Left renal cortex interstitium (tissue), 4 donors: ENCODE data around the gene PRORP. TPM values are rescaled to one million over a fixed set of nuclear protein-coding genes. Genes with fewer than 3 reads are reported as not detected.
"Not testable (repeated sequence)": the region's sequence is repeated elsewhere in the genome, so short reads cannot be mapped to it uniquely, and the experiment has no call there.

Experiments
- DNase-seq, 4 donors: peaks; one replicate each; pipeline ENCODE4 v3.0.0-alpha.2; 2013; ENCODE audit warnings: low read depth in 4 of 4, low spot score in 2 of 4, missing footprints in 1 of 4
- polyA plus RNA-seq, 4 donors: library from polyadenylated mRNA; unstranded; fragments of 120-200 nt; gene quantifications; one replicate each; pipeline ENCODE4 v1.2.1, GENCODE V29; 2013; ENCODE audit not compliant: insufficient read length in 4 of 4

PRORP gene
- polyA plus RNA-seq, 4 donors = 26.1 to 31.9 (median 29.4) TPM

- DNase-seq = no peak
Observed at GRCh38 chr14:35134329-35135123, 12.2 kb downstream of the PRORP start.

GRCh38 chr14:35138585-35138984 lies 16.2 kb downstream of the PRORP start:
- DNase-seq = no peak

GRCh38 chr14:35140718-35141581 lies 18.6 kb downstream of the PRORP start:
- DNase-seq = no peak

- DNase-seq = no peak
Observed at GRCh38 chr14:35144029-35144428, 21.7 kb downstream of the PRORP start.

- no peak for DNase-seq
Observed at GRCh38 chr14:35146711-35147149, 24.4 kb downstream of the PRORP start.

- no peak for DNase-seq
Observed at GRCh38 chr14:35147186-35147585, 24.8 kb downstream of the PRORP start.

GRCh38 chr14:35147711-35148110 lies 25.4 kb downstream of the PRORP start:
- no peak for DNase-seq

- DNase-seq = no peak
Observed at GRCh38 chr14:35149239-35149638, 26.9 kb downstream of the PRORP start.

- not testable (repeated sequence) for DNase-seq
Observed at GRCh38 chr14:35152531-35152930, 30.2 kb downstream of the PRORP start.

GRCh38 chr14:35154016-35154415 lies 31.7 kb downstream of the PRORP start:
- no peak for DNase-seq

GRCh38 chr14:35155962-35156361 lies 33.6 kb downstream of the PRORP start:
- no peak for DNase-seq

- no peak for DNase-seq
Observed at GRCh38 chr14:35158491-35158890, 36.1 kb downstream of the PRORP start.

- DNase-seq = no peak
Observed at GRCh38 chr14:35158951-35159653, 36.8 kb downstream of the PRORP start.

GRCh38 chr14:35159742-35160409 lies 37.5 kb downstream of the PRORP start:
- DNase-seq = no peak

- no peak for DNase-seq
Observed at GRCh38 chr14:35161231-35161630, 38.9 kb downstream of the PRORP start.

- no peak for DNase-seq
Observed at GRCh38 chr14:35163384-35163783, 41.0 kb downstream of the PRORP start.

- DNase-seq = no peak
Observed at GRCh38 chr14:35164849-35165248, 42.5 kb downstream of the PRORP start.

GRCh38 chr14:35167496-35167895 lies 45.1 kb downstream of the PRORP start:
- DNase-seq = no peak
